ENCODE measurements around the gene HECW1.
"Not testable (repeated sequence)": the region's sequence is repeated elsewhere in the genome, so short reads cannot be mapped to it uniquely, and the experiment has no call there.

Gene HECW1

GRCh38 chr7:43588477-43589132 is 476.2 kb downstream of the HECW1 start:
- in situ Hi-C loops (cut with MboI; ENCODE audit: low sequenced_read_pairs): loop anchor here (10.0 kb wide), 1 partner anchor 106 kb away; no protein-coding TSS in a partner anchor

GRCh38 chr7:43589133-43589478 is 476.7 kb downstream of the HECW1 start:
- in situ Hi-C loops (cut with MboI; ENCODE audit: low sequenced_read_pairs): loop anchor here (10.0 kb wide), 1 partner anchor 106 kb away; no protein-coding TSS in a partner anchor

GRCh38 chr7:43589728-43590127 is 477.3 kb downstream of the HECW1 start:
- in situ Hi-C loops (cut with MboI; ENCODE audit: low sequenced_read_pairs): loop anchor here (10.0 kb wide), 1 partner anchor 105 kb away; no protein-coding TSS in a partner anchor

- in situ Hi-C loops (cut with MboI; ENCODE audit: low sequenced_read_pairs): no loop called here
Observed at GRCh38 chr7:43590862-43591557, 478.6 kb downstream of the HECW1 start.

- in situ Hi-C loops (cut with MboI; ENCODE audit: low sequenced_read_pairs): no loop called here
Observed at GRCh38 chr7:43591558-43592180, 479.2 kb downstream of the HECW1 start.

GRCh38 chr7:43592326-43592725 is 479.9 kb downstream of the HECW1 start:
- in situ Hi-C loops (cut with MboI; ENCODE audit: low sequenced_read_pairs): no loop called here

GRCh38 chr7:43593010-43593409 is 480.6 kb downstream of the HECW1 start:
- in situ Hi-C loops (cut with MboI; ENCODE audit: low sequenced_read_pairs): no loop called here

- in situ Hi-C loops (cut with MboI; ENCODE audit: low sequenced_read_pairs): no loop called here
Observed at GRCh38 chr7:43594020-43594419, 481.6 kb downstream of the HECW1 start.

GRCh38 chr7:43596426-43596825 is 484.0 kb downstream of the HECW1 start:
- in situ Hi-C loops (cut with MboI; ENCODE audit: low sequenced_read_pairs): not testable (repeated sequence)

GRCh38 chr7:43600056-43600455 is 487.6 kb downstream of the HECW1 start:
- in situ Hi-C loops (cut with MboI; ENCODE audit: low sequenced_read_pairs): no loop called here

GRCh38 chr7:43602256-43602655 is 489.8 kb downstream of the HECW1 start:
- in situ Hi-C loops (cut with MboI; ENCODE audit: low sequenced_read_pairs): no loop called here

- in situ Hi-C loops (cut with MboI; ENCODE audit: low sequenced_read_pairs): no loop called here
Observed at GRCh38 chr7:43604251-43604650, 491.8 kb downstream of the HECW1 start.

GRCh38 chr7:43609097-43609496 is 496.6 kb downstream of the HECW1 start:
- in situ Hi-C loops (cut with MboI; ENCODE audit: low sequenced_read_pairs): no loop called here

GRCh38 chr7:43612128-43612527 is 499.7 kb downstream of the HECW1 start:
- in situ Hi-C loops (cut with MboI; ENCODE audit: low sequenced_read_pairs): no loop called here

GRCh38 chr7:43612599-43613589 is 500.4 kb downstream of the HECW1 start:
- in situ Hi-C loops (cut with MboI; ENCODE audit: low sequenced_read_pairs): no loop called here

Data from HL-60/S4 (cell line).